Measurements from ENCODE around the gene PRRC2C. TPM values are rescaled to one million over a fixed set of nuclear protein-coding genes. Genes with fewer than 3 reads are reported as not detected.

PRRC2C gene
- polyA plus RNA-seq, 1 of the 3 experiments (the other 2 are of a cell fraction) = 39.9 TPM

- H3F3A ChIP-seq (replicated peaks; ENCODE audit: insufficient read depth) = peaks cover 9% of the 10 kb centered on the region
- peaks cover 10 to 15% of the 10 kb centered on the region in 2 experiments; a peak in 3 of 4 replicates for H3K4me1 ChIP-seq (ENCODE audit: control insufficient read depth in 1 of 2, insufficient read depth in 2 of 2, low read depth in 1 of 2, low read length in 1 of 2)
- H4K20me1 ChIP-seq (ENCODE audit: insufficient read depth) = peaks cover 69% of the 10 kb centered on the region
- TF ChIP-seq GATA2 (CRISPR knock-in tag; IDR thresholded peaks at IDR 0.05) (no peak), SIN3A (IDR thresholded peaks at IDR 0.05; ENCODE audit: borderline replicate concordance, low read depth, low read length) (no peak), NRF1 (IDR thresholded peaks at IDR 0.05; ENCODE audit: low read depth, low read length) (no peak), EP300 (IDR thresholded peaks at IDR 0.05; ENCODE audit: borderline replicate concordance in 1 of 2, low read depth in 1 of 2, low read length in 1 of 2) (no peak), MXI1 (IDR thresholded peaks at IDR 0.05; ENCODE audit: low read depth, low read length) (no peak), RXRA (IDR thresholded peaks at IDR 0.05; ENCODE audit: borderline replicate concordance, low read depth) (no peak), MEF2A (IDR thresholded peaks at IDR 0.05; ENCODE audit: borderline replicate concordance, low read depth) (no peak)
- ChIA-PET CTCF (no interaction called here), POLR2A (no interaction called here)
- no peaks in the 10 kb centered on the region for H3K9me3 ChIP-seq
- H3K9ac ChIP-seq = no peak overlapping the region
- peak overlapping the region in 1 of 2 experiments; percentile 8; a peak in 1 of 4 replicates for H3K4me3 ChIP-seq (ENCODE audit: low read depth in 2 of 2, low read length in 1 of 2)
- peak overlapping the region in 1 of 2 experiments; percentile 4; a peak in 2 of 4 replicates for H3K27ac ChIP-seq (ENCODE audit: low read depth in 2 of 2, low read length in 1 of 2)
- no peak overlapping the region for H2AFZ ChIP-seq (ENCODE audit: low read depth)
- H3K36me3 ChIP-seq (replicated peaks in 1 of 2; ENCODE audit: control insufficient read depth in 1 of 2, insufficient read depth in 2 of 2, low read length in 1 of 2) = peaks cover 10 to 20% of the 10 kb centered on the region in 2 experiments
- H3K27me3 ChIP-seq (ENCODE audit: insufficient read depth) = no peaks in the 10 kb centered on the region
- H3K9me2 ChIP-seq = no peaks in the 10 kb centered on the region
- no peak for DNase-seq
- peaks cover 80% of the 10 kb centered on the region for H3K79me2 ChIP-seq (ENCODE audit: insufficient read depth)
- H3K4me2 ChIP-seq = peak overlapping the region; percentile 86; the same call in 1 of the 2 replicates
- 75% methylated on average over 6 of the region's 6 CpGs for WGBS (ENCODE audit: low lambda C conversion rate)
These were observed 3.0 kb downstream of the PRRC2C start for GRCh38 chr1:171488190-171488929.

- H3K9ac ChIP-seq = no peak overlapping the region
- TF ChIP-seq FOXJ3 (CRISPR knock-in tag; IDR thresholded peaks at IDR 0.05) (no peak), RXRA (IDR thresholded peaks at IDR 0.05; ENCODE audit: borderline replicate concordance, low read depth) (no peak), NRF1 (IDR thresholded peaks at IDR 0.05; ENCODE audit: low read depth, low read length) (no peak), IRF3 (IDR thresholded peaks at IDR 0.05; ENCODE audit: low read depth, low read length) (no peak), RFX5 (IDR thresholded peaks at IDR 0.05; ENCODE audit: low read length) (no peak), RCOR1 (IDR thresholded peaks at IDR 0.05; ENCODE audit: low read length) (no peak), JUND (IDR thresholded peaks at IDR 0.05) (no peak), ZBTB33 (IDR thresholded peaks at IDR 0.05; ENCODE audit: borderline replicate concordance, low read depth) (no peak), EP300 (IDR thresholded peaks at IDR 0.05; ENCODE audit: borderline replicate concordance in 1 of 2, low read depth in 1 of 2, low read length in 1 of 2) (no peak), CHD2 (IDR thresholded peaks at IDR 0.05; ENCODE audit: low read length, partially characterized antibody) (no peak), FOXM1 (IDR thresholded peaks at IDR 0.05; ENCODE audit: low read depth) (no peak), MEF2A (IDR thresholded peaks at IDR 0.05; ENCODE audit: borderline replicate concordance, low read depth) (no peak), SMC3 (IDR thresholded peaks at IDR 0.05; ENCODE audit: low read depth, low read length) (no peak), ELF1 (IDR thresholded peaks at IDR 0.05) (no peak), RAD21 (IDR thresholded peaks at IDR 0.05; ENCODE audit: low read length) (no peak), GABPA (IDR thresholded peaks at IDR 0.05; ENCODE audit: low read depth) (no peak), EZH2phosphoT487 (IDR thresholded peaks at IDR 0.05; ENCODE audit: borderline replicate concordance, low read depth) (no peak), USF1 (IDR thresholded peaks at IDR 0.05; ENCODE audit: borderline replicate concordance, low read depth) (no peak)
- ChIA-PET POLR2A (no interaction called here), CTCF (interaction anchor here (1.2 to 1.6 kb wide), 2 partner anchors 9 kb away, joined by 3 to 5 read pairs; partner anchors contain the start of gene PRRC2C)
- no peaks in the 10 kb centered on the region; a peak in 2 of 4 replicates for H3K4me1 ChIP-seq (ENCODE audit: control insufficient read depth in 1 of 2, insufficient read depth in 2 of 2, low read depth in 1 of 2, low read length in 1 of 2)
- DNase-seq = no peak
- no peaks in the 10 kb centered on the region for H3K9me3 ChIP-seq
- H3K4me3 ChIP-seq (ENCODE audit: low read depth in 2 of 2, low read length in 1 of 2) = no peak overlapping the region
- no peaks in the 10 kb centered on the region for H3K9me2 ChIP-seq
- no peak overlapping the region; a peak in 1 of 4 replicates for H3K27ac ChIP-seq (ENCODE audit: low read depth in 2 of 2, low read length in 1 of 2)
- H3K36me3 ChIP-seq (replicated peaks in 1 of 2; ENCODE audit: control insufficient read depth in 1 of 2, insufficient read depth in 2 of 2, low read length in 1 of 2) = peaks cover 10 to 20% of the 10 kb centered on the region in 2 experiments
- H3K27me3 ChIP-seq (ENCODE audit: insufficient read depth) = no peaks in the 10 kb centered on the region
- H2AFZ ChIP-seq (ENCODE audit: low read depth) = no peak overlapping the region
- H3F3A ChIP-seq (replicated peaks; ENCODE audit: insufficient read depth) = peaks cover 3% of the 10 kb centered on the region
- 92% methylated on average over 3 of the region's 3 CpGs for WGBS (ENCODE audit: low lambda C conversion rate)
- no peak overlapping the region for H3K4me2 ChIP-seq
- peaks cover 100% of the 10 kb centered on the region for H3K79me2 ChIP-seq (ENCODE audit: insufficient read depth)
- H4K20me1 ChIP-seq (ENCODE audit: insufficient read depth) = peaks cover 96% of the 10 kb centered on the region
These were observed 8.7 kb downstream of the PRRC2C start for GRCh38 chr1:171494076-171494475.

Measured in SK-N-SH (cell line).